MCF 10A (cell line): ENCODE data around the gene SDK2. TPM values are rescaled to one million over a fixed set of nuclear protein-coding genes. Genes with fewer than 3 reads are reported as not detected.

ENCODE experiments used
- BruUV-seq: library from RNA; stranded (reverse); fragments of 400-500 nt; replicated peaks from 2 replicates; lab custom pipeline; 2021; lab: Mats Ljungman, UMichigan
- CTCF ChIA-PET: fragments of 300-600 bp; sonication (Branson Sonifier 250); formaldehyde crosslinking; extraction: SDS; loops from one replicate; lab custom pipeline; 2021; ENCODE audit warnings: antibody characterized with exemption, inconsistent platforms; lab: Yijun Ruan, JAX
- POLR2A ChIA-PET: fragments of 300-600, 350-650 bp; sonication (Branson Sonifier 250); formaldehyde crosslinking; extraction: SDS; loops from one replicate; lab custom pipeline; 2020; ENCODE audit warnings: antibody characterized with exemption, inconsistent platforms; lab: Yijun Ruan, JAX
- DNase-seq: peaks from one replicate; pipeline ENCODE4 v3.0.0-alpha.2; 2018; ENCODE audit not compliant: unreplicated experiment
- H3K27ac Mint-ChIP-seq: one replicate; pipeline ENCODE4 v1.8.0; 2022; ENCODE audit warnings: mild to moderate bottlenecking, low read depth, mixed read lengths; ENCODE audit not compliant: unreplicated experiment
- H3K27me3 Mint-ChIP-seq: one replicate; pipeline ENCODE4 v1.8.0; 2022; ENCODE audit warnings: mixed read lengths; ENCODE audit not compliant: insufficient read depth, unreplicated experiment
- H3K36me3 Mint-ChIP-seq: one replicate; pipeline ENCODE4 v1.8.0; 2022; ENCODE audit warnings: mild to moderate bottlenecking, moderate library complexity, mixed read lengths; ENCODE audit not compliant: insufficient read depth, unreplicated experiment
- H3K4me1 Mint-ChIP-seq: one replicate; pipeline ENCODE4 v1.8.0; 2022; ENCODE audit warnings: mixed read lengths; ENCODE audit not compliant: insufficient read depth, unreplicated experiment
- H3K4me3 Mint-ChIP-seq: one replicate; pipeline ENCODE4 v1.8.0; 2022; ENCODE audit warnings: mild to moderate bottlenecking, moderate library complexity, mixed read lengths; ENCODE audit not compliant: unreplicated experiment
- H3K9me3 Mint-ChIP-seq: one replicate; pipeline ENCODE4 v1.8.0; 2022; ENCODE audit warnings: mixed read lengths; ENCODE audit not compliant: unreplicated experiment
- CTCF ChIP-seq: fragments of 200-600 bp; IDR thresholded peaks from one replicate; pipeline ENCODE4 v1.8.0; 2022; ENCODE audit warnings: antibody characterized with exemption, mild to moderate bottlenecking; ENCODE audit not compliant: unreplicated experiment
- intact Hi-C: fragments of 100-400 bp; cut with micrococcal nuclease; formaldehyde crosslinking; loops from 2 replicates; pipeline ENCODE4 v1.14.1; 2022
- total RNA-seq: library from RNA; stranded (reverse); gene quantifications from 2 replicates; pipeline ENCODE4 v1.2.3, GENCODE V29; 2022

Gene SDK2
- total RNA-seq, 1 experiment from 2014 or later = not detected

- Mint-ChIP-seq H3K27ac (no peak overlapping the region), H3K27me3 (peaks cover 11% of the 10 kb centered on the region), H3K4me1 (no peaks in the 10 kb centered on the region), H3K4me3 (no peak overlapping the region), H3K9me3 (no peaks in the 10 kb centered on the region), H3K36me3 (no peaks in the 10 kb centered on the region)
- intact Hi-C loops = no loop called here
- no peak for DNase-seq
- POLR2A ChIA-PET = no interaction called here
- no TSS peak for BruUV-seq
- no peak for TF ChIP-seq CTCF
- CTCF ChIA-PET = interaction anchor here (0.7 to 0.9 kb wide), 3 partner anchors 28 to 1040 kb away, joined by 3 to 7 read pairs (median 3); no protein-coding TSS in a partner anchor
Observed at GRCh38 chr17:73633736-73634135, 10.5 kb downstream of the SDK2 start.

GRCh38 chr17:73632513-73632912 is 11.7 kb downstream of the SDK2 start:
- BruUV-seq = no TSS peak
- H3K36me3 Mint-ChIP-seq = no peaks in the 10 kb centered on the region

GRCh38 chr17:73630965-73631595 is 13.2 kb downstream of the SDK2 start:
- no peaks in the 10 kb centered on the region for H3K4me1 Mint-ChIP-seq
- DNase-seq = no peak
- ChIA-PET POLR2A (interaction anchor here (0.7 kb wide), 1 partner anchor 19 kb away, joined by 3 read pairs; no protein-coding TSS in a partner anchor), CTCF (interaction anchor here (0.7 kb wide), 1 partner anchor 23 kb away, joined by 3 read pairs; no protein-coding TSS in a partner anchor)
- H3K4me3 Mint-ChIP-seq = no peak overlapping the region
- H3K27me3 Mint-ChIP-seq = peaks cover 10% of the 10 kb centered on the region
- H3K9me3 Mint-ChIP-seq = no peaks in the 10 kb centered on the region
- intact Hi-C loops = no loop called here
- H3K36me3 Mint-ChIP-seq = no peaks in the 10 kb centered on the region
- no peak for TF ChIP-seq CTCF
- no TSS peak for BruUV-seq
- H3K27ac Mint-ChIP-seq = no peak overlapping the region

More at GRCh38 chr17:73632513-73632912, 11.7 kb downstream of the SDK2 start:
- Mint-ChIP-seq H3K4me1 (no peaks in the 10 kb centered on the region), H3K27ac (no peak overlapping the region), H3K9me3 (no peaks in the 10 kb centered on the region), H3K4me3 (no peak overlapping the region), H3K27me3 (peaks cover 11% of the 10 kb centered on the region)
- ChIA-PET POLR2A (no interaction called here), CTCF (no interaction called here)
- intact Hi-C loops = no loop called here
- no peak for DNase-seq
- no peak for TF ChIP-seq CTCF

GRCh38 chr17:73630531-73630930 is 13.7 kb downstream of the SDK2 start:
- no peaks in the 10 kb centered on the region for H3K9me3 Mint-ChIP-seq
- no peak for DNase-seq
- TF ChIP-seq CTCF = no peak

More at GRCh38 chr17:73630531-73630930, 13.7 kb downstream of the SDK2 start:
- peaks cover 5% of the 10 kb centered on the region for H3K27me3 Mint-ChIP-seq
- H3K4me1 Mint-ChIP-seq = no peaks in the 10 kb centered on the region
- no peak overlapping the region for H3K4me3 Mint-ChIP-seq
- intact Hi-C loops = no loop called here
- no TSS peak for BruUV-seq
- no peaks in the 10 kb centered on the region for H3K36me3 Mint-ChIP-seq
- H3K27ac Mint-ChIP-seq = no peak overlapping the region
- CTCF ChIA-PET = interaction anchor here (0.7 kb wide), 1 partner anchor 22 kb away, joined by 3 read pairs; no protein-coding TSS in a partner anchor
- POLR2A ChIA-PET = interaction anchor here (1.0 kb wide), 1 partner anchor 14 kb away, joined by 3 read pairs; the partner anchor contains the start of gene SDK2
